HG03342 (cell line): ENCODE data around the gene CHST7.

ENCODE experiments used
- ATAC-seq: cut with Tn5 transposase; IDR thresholded peaks from one replicate; pipeline ENCODE4 v1.9.1; 2021; ENCODE audit warnings: mild to moderate bottlenecking, moderate library complexity; ENCODE audit not compliant: unreplicated experiment

Gene CHST7

GRCh38 chrX:46573892-46574773 is 568 bp downstream of the CHST7 start:
- ATAC-seq: no peak

GRCh38 chrX:46574774-46575381 is 1.3 kb downstream of the CHST7 start:
- ATAC-seq: no peak

DNA sequence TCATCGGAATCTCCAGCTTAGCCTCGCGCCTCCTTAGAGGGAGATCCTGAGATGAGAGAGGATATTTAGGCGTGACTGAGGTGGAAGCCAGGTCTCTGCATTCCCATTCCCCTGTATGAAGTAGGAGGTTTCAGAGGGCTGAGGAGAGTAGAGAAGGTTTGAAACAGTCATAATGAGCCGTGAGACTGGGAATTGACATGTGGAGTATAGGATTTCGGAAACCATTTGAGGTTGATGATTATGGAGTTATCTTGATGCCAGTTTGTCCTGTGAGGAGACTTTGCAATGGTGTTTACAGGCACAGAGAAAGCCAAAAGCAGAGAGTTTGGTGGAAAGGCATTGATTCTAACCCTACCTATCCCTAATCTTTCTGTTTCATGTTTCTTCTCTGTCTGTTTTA is 2.0 kb downstream of the CHST7 start:
- no peak for ATAC-seq

GRCh38 chrX:46575991-46576392 is 2.4 kb downstream of the CHST7 start:
- no peak for ATAC-seq

GRCh38 chrX:46576458-46576857 is 2.9 kb downstream of the CHST7 start:
- no peak for ATAC-seq

DNA sequence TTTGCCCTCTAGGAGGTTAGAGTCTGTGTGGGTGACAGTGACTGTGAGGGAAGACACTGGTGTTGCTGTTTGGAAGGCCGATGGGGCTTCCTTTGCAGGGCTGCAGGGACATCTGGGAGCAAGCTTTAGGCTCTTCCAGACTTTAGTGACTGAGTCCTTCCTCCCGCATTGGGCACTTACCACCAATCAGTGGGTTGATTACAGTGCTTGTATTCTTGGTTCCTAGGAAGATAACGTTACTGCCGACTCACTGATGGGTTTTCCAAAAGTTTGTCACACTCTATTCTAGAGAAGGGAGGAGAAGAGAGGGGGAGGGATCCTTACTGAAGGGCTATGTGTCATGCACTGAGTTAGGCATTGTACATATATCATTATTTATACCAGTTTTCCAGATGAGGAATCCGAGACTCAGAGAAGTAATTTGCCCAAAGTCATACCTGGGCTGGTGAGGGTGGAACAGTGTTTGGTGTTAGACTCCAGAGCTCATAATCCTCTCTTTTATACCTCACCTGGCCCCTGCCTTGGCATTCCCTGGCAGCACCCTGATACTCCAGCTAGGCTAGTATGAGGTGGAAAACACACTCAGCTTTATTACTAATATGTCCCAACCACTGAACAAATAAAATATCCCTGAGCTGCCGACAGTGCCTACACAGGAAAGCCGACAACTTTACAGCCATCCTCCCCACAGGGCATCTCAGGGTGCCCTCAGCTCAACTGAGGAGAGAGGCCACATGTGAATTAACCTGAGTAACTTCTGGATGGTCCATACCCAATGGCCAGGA is 3.8 kb downstream of the CHST7 start:
- no peak for ATAC-seq

DNA sequence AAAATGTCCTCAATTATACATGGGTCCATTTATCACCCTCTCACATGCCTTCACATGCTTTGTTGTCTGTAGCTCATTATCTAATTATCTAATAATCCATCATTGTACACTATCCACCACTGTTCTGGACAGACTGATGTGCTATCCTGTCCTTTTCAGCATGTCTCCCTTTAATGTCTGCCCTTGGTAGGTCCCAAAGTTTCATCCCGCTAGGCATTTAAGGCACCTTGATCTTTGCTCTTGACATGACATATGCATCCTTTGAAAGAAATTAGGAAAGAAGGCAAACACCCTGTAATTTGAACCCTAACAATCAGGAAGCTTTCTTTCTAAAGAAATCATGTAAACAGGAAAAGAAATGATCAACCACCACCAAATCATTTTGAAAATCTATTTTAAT is 5.7 kb downstream of the CHST7 start:
- no peak for ATAC-seq

DNA sequence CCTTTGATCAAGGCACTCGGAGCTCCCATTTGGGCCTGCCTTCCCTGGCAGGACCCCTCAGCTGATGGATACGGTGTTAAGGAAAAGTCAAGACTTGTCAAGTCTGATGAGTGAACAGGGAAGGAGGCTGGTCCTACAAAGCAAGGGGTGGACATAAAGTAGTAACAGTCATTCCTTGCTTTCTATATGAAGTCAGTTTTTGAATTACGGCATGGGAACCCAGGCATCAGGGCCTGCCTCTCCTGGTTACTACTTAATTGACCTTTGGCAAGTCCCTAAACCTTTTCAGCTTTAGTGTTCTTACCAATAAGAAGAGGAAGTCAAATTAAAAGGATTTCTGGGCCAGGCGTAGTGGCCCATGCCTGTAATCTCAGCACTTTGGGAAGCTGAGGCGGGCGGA is 7.0 kb downstream of the CHST7 start:
- no peak for ATAC-seq

GRCh38 chrX:46582325-46582724 is 8.8 kb downstream of the CHST7 start:
- ATAC-seq: no peak

DNA sequence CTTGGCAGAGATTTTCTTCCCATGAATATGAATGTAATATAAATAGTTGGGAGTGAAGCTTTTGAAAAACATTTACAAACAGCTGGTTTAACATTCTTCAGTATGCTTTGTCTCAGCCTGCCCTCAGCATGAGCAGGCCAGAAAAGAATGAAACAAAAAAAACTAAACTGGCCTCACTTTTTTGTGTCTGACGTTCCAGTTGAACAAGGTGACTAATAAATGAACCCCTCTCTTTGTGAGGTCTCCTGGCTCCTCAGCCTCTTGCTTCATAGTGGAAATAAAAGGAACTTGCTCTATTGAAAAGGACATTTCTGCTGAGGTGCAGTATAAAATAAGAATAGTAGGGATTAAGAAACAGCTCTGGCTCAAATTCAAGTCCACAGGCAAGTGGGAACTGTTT is 9.4 kb downstream of the CHST7 start:
- ATAC-seq: no peak

- ATAC-seq: no peak
These were observed 11.2 kb downstream of the CHST7 start for GRCh38 chrX:46584736-46585135.

DNA sequence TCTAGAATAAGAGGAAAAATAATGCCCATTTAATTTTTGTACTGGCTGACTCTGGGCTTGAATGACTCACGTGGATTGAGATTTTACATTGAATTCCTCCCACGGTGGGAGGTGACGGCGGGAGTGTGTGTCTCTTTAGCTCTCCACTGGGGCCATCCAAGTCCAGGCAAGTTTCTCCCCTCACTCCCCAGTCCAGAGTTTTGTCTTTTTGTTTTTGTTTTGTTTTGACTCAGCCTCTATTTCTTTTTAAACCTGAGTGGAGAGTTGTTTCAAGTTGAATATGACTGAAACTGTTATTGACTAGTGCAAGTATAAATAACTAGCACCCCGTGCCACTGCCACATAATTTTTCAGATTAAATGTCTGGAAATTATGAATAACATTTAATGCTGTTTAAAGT is 13.6 kb downstream of the CHST7 start:
- no peak for ATAC-seq

- ATAC-seq: no peak
These were observed 14.2 kb downstream of the CHST7 start for GRCh38 chrX:46587753-46588171.

- no peak for ATAC-seq
These were observed 14.7 kb downstream of the CHST7 start for GRCh38 chrX:46588263-46588662.

GRCh38 chrX:46589977-46590723 is 16.6 kb downstream of the CHST7 start:
- ATAC-seq: no peak

- no peak for ATAC-seq
These were observed 21.5 kb downstream of the CHST7 start for GRCh38 chrX:46595084-46595483.

DNA sequence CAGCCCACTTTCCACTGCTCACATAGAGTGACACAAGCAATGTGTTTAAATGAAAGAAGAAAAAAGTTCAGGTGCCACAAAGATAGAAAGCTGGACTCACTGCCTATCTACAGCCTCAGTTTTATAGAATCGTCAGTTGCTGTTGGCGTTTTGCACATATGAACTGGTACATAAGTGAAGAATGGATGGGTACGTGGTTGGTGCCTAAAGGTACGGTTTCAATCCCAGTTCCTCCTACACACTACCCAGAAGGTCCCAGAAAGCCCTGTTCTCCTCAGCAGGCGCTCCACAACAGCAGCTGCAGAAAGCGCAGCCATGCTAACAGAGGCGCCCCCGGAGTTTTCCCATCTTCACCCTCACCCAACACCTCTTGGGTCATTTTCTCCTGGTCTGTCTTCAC is 23.6 kb downstream of the CHST7 start:
- no peak for ATAC-seq

DNA sequence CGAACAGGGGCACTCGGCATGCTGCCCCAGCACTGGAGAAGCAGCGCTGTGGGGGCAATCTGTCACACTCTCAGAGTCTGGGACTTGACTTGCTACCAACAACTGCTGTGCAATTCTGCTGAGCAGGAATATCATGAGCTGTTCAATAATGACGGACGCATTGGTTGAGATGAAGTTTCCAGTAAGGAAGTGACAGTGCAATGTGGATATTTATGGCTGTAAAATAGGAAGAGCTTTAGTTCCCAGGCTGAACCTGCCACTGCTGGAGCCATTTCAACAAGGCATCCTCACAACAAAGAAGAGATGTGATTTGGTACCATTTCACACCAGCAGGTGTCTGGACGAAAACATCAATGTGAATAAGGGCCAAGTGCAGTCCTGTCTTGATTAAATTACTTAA is 24.2 kb downstream of the CHST7 start:
- no peak for ATAC-seq

DNA sequence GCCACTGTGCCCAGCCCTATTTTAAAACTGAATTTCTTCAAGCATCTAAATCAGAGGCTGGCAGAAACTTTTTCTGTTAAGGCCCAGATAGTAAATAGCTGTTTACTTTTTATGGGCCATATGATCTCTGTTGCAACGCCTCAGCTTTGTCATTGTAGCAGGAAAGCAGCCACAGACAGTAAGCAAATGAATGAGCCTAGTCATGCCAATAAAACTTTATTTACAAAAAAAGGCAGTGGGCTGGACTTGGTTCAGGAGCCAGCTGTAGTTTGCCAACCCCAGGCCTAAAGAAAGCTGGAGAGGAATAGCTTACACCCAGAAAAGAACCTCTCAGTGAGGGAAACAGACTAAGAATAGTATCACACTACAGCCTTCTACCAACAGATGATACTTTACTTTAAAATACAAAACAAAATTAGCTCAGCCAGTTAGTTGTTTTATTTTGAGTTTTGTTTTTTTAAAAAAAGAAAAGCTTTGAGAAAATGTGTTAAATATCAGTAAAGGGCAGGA is 25.5 kb downstream of the CHST7 start:
- no peak for ATAC-seq

DNA sequence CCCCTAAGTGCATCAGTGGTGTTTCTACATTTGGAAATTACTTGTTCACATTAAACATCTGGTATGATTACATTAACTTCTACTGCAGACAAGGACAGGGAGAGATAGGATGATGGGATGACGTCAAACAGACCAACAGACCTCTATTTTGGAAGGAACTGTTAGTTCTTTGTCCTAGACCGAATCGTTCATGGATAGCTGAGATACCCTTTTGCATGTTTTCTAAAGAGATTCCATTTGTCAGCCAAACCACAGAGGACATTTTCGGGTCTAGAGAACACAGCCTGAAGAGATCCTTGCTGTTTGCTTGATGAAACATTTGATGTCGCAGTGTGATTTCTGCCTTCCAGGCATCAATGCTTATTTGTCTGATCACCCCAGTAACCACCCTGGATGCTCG is 27.7 kb downstream of the CHST7 start:
- ATAC-seq: no peak
